Measurements from ENCODE around the gene NANOG. TPM values are rescaled to one million over a fixed set of nuclear protein-coding genes. Genes with fewer than 3 reads are reported as not detected.
"Not testable (repeated sequence)": the region's sequence is repeated elsewhere in the genome, so short reads cannot be mapped to it uniquely, and the experiment has no call there.

Gene NANOG
- total RNA-seq, 3 donors from 2014 or later (not counting 1 experiment from before 2014, with no cell fraction given), result not detected

DNA sequence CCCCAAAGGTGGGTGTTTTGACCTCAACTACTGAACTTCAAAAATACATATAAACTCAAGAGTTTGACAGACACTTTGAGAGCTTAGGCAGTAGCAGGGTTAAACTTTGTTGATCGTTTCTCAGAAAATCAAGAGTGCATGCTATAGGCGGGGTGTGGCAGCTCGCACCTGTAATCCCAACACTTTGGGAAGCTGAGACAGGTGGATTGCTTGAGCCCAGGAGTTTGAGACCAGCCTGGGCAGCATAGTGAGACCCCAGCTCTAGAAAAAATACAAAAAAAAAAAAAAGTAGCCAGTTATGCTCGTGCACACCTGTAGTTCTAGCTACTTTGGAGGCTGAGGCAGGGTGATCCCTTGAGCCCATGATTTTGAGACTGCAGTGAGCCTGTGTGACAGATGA is 12.3 kb downstream of the NANOG start:
- no peak for DNase-seq
- Histone ChIP-seq H3K9me3 (ENCODE audit: control insufficient read depth, insufficient read depth, low read length) (no peaks in the 10 kb centered on the region), H3K27ac (ENCODE audit: low read length) (no peak overlapping the region), H3K4me1 (ENCODE audit: control insufficient read depth, insufficient read depth, low read length) (no peaks in the 10 kb centered on the region), H3K27me3 (ENCODE audit: control insufficient read depth, insufficient read depth, low read length) (no peaks in the 10 kb centered on the region), H3K36me3 (ENCODE audit: control insufficient read depth, insufficient read depth, low read length) (no peaks in the 10 kb centered on the region), H3K4me3 (ENCODE audit: low read length) (no peak overlapping the region)
- no peak for ATAC-seq
- Mint-ChIP-seq H3K27ac (no peak overlapping the region), H3K9me3 (no peaks in the 10 kb centered on the region), H3K4me3 (no peak overlapping the region), H3K27me3 (ENCODE audit: low read depth in 2 of 2) (peaks cover 0 to 6% of the 10 kb centered on the region in 2 donors), H3K4me1 (no peaks in the 10 kb centered on the region), H3K36me3 (no peaks in the 10 kb centered on the region)
- TF ChIP-seq, protein P1, sequence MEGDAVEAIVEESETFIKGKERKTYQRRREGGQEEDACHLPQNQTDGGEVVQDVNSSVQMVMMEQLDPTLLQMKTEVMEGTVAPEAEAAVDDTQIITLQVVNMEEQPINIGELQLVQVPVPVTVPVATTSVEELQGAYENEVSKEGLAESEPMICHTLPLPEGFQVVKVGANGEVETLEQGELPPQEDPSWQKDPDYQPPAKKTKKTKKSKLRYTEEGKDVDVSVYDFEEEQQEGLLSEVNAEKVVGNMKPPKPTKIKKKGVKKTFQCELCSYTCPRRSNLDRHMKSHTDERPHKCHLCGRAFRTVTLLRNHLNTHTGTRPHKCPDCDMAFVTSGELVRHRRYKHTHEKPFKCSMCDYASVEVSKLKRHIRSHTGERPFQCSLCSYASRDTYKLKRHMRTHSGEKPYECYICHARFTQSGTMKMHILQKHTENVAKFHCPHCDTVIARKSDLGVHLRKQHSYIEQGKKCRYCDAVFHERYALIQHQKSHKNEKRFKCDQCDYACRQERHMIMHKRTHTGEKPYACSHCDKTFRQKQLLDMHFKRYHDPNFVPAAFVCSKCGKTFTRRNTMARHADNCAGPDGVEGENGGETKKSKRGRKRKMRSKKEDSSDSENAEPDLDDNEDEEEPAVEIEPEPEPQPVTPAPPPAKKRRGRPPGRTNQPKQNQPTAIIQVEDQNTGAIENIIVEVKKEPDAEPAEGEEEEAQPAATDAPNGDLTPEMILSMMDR (IDR thresholded peaks at IDR 0.05), result no peak
- WGBS (ENCODE audit: insufficient coverage), result 70% methylated on average over 4 of the region's 4 CpGs
- intact Hi-C loops (cut with micrococcal nuclease), result no loop called here

DNA sequence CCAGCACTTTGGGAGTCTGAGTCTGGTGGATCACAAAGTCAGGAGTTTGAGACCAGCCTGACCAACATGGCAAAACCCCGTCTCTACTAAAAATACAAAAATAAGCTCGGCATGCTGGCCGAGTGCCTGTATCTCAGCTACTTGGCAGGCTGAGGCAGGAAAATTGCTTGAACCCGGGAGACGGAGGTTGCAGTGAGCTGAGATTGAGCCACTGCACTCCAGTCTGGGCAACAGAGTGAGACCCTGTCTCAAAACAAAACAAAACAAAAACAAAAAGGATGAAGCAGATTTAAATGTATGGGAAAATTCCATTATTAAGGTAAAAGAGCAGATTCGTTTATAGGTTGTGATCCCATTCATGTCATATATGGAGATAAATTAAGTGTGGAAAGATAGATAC is 17.1 kb downstream of the NANOG start:
- 91% methylated on average over 5 of the region's 6 CpGs for WGBS (ENCODE audit: insufficient coverage)
- H3K36me3 Mint-ChIP-seq; H3K9me3 Mint-ChIP-seq; ATAC-seq; H3K9me3 ChIP-seq (ENCODE audit: control insufficient read depth, insufficient read depth, low read length); H3K27ac Mint-ChIP-seq; H3K27me3 Mint-ChIP-seq (ENCODE audit: low read depth in 2 of 2); H3K4me3 ChIP-seq (ENCODE audit: low read length); H3K36me3 ChIP-seq (ENCODE audit: control insufficient read depth, insufficient read depth, low read length); DNase-seq; H3K27me3 ChIP-seq (ENCODE audit: control insufficient read depth, insufficient read depth, low read length); H3K27ac ChIP-seq (ENCODE audit: low read length); H3K4me1 ChIP-seq (ENCODE audit: control insufficient read depth, insufficient read depth, low read length); intact Hi-C loops (cut with micrococcal nuclease); H3K4me1 Mint-ChIP-seq; H3K4me3 Mint-ChIP-seq: not testable (repeated sequence)

DNA sequence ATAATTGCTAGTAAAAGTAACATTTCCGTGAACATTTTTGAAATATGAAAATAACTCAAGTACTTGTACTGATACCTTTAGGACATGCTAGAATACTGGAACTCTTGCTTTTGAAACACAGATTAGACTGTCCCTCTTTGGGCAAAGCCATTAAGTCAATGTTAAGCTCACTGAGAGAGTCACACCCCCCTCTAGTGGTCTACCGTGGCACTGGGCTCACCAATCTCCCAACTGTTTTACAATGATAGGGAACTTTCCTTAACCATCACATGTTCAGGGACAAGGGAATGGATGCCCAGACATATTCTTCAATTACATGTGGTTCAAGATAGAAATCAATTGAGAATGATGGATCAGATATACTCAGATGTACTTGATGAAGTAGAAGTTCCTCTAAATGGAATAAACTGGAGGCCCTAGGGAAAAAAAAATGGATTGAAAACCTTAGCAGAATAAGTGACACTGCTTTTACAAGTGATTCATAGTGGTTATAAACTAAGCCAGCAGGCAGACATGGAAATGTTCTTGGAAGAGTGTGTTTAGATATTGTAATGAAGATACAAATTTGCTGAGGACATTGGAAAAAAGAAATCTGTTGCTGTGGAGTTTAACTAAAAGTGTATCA is 17.8 kb downstream of the NANOG start:
- WGBS (ENCODE audit: insufficient coverage), result 18% methylated on average over 2 of the region's 2 CpGs
- Mint-ChIP-seq H3K4me3 (no peak overlapping the region), H3K27ac (no peak overlapping the region), H3K9me3 (no peaks in the 10 kb centered on the region), H3K36me3 (no peaks in the 10 kb centered on the region), H3K27me3 (ENCODE audit: low read depth in 2 of 2) (peaks cover 0 to 3% of the 10 kb centered on the region in 2 donors), H3K4me1 (no peaks in the 10 kb centered on the region)
- Histone ChIP-seq H3K27me3 (ENCODE audit: control insufficient read depth, insufficient read depth, low read length) (no peaks in the 10 kb centered on the region), H3K4me3 (ENCODE audit: low read length) (no peak overlapping the region), H3K9me3 (ENCODE audit: control insufficient read depth, insufficient read depth, low read length) (no peaks in the 10 kb centered on the region), H3K27ac (ENCODE audit: low read length) (no peak overlapping the region), H3K36me3 (ENCODE audit: control insufficient read depth, insufficient read depth, low read length) (no peaks in the 10 kb centered on the region), H3K4me1 (ENCODE audit: control insufficient read depth, insufficient read depth, low read length) (no peaks in the 10 kb centered on the region)
- TF ChIP-seq, protein P1 (IDR thresholded peaks at IDR 0.05), result peak; percentile 92
- ATAC-seq (peak; percentile 68 to 84 (median 82)), DNase-seq (peak; percentile 45 to 75)
- intact Hi-C loops (cut with micrococcal nuclease), result loop anchor here (1.0 kb wide), 2 partner anchors 91 to 130 kb away; no protein-coding TSS in a partner anchor

DNA sequence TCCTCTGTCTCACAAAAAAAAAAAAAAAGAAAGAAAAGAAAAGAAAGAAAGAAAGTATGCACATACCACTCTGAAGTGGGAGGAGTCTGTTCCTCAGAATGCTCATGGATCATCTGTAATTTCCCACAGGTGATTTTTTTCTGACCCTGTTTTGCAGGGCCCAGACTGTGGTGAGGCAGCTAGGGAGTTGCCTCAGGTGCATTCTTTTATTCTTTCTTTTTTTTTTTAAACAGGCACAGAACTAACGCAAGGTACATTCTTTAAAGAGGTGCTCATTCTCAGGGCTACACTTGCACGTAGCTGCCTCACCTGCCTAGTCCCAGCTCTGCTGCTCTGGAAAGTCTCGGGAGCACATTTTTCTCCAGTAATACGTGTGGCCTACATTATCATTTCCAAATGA is 36.6 kb downstream of the NANOG start:
- H3K4me3 ChIP-seq (ENCODE audit: low read length); H3K27ac ChIP-seq (ENCODE audit: low read length); H3K9me3 ChIP-seq (ENCODE audit: control insufficient read depth, insufficient read depth, low read length); H3K4me1 ChIP-seq (ENCODE audit: control insufficient read depth, insufficient read depth, low read length); H3K36me3 ChIP-seq (ENCODE audit: control insufficient read depth, insufficient read depth, low read length); H3K27me3 ChIP-seq (ENCODE audit: control insufficient read depth, insufficient read depth, low read length); H3K4me1 Mint-ChIP-seq; H3K9me3 Mint-ChIP-seq; ATAC-seq; H3K27me3 Mint-ChIP-seq (ENCODE audit: low read depth in 2 of 2); DNase-seq; intact Hi-C loops (cut with micrococcal nuclease); H3K4me3 Mint-ChIP-seq; H3K27ac Mint-ChIP-seq; H3K36me3 Mint-ChIP-seq: not testable (repeated sequence)
- WGBS (ENCODE audit: insufficient coverage), result no CpG with 5 or more reads among the region's 4 CpGs

DNA sequence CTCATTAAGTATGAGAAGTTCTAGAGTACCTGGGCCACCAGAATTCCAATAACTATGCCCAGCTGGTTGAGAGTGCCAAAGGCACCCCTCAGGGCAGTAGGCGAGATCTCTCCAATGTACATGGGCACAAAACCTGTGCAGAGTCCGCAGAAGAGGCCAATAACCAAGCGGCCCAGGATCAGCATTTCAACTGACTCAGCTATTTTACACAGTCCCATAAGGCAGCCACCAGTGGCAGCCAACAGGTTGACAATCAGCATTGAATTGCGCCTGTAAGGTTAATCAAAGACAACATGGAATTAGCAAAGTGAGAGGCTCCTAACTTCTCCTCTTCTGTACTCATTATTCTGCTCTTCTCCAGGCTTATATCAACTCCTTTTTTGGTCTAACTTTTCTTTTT is 40.5 kb downstream of the NANOG start:
- H3K4me3 ChIP-seq (ENCODE audit: low read length); intact Hi-C loops (cut with micrococcal nuclease); H3K4me1 Mint-ChIP-seq; H3K27me3 Mint-ChIP-seq (ENCODE audit: low read depth in 2 of 2); H3K36me3 ChIP-seq (ENCODE audit: control insufficient read depth, insufficient read depth, low read length); ATAC-seq; H3K27ac ChIP-seq (ENCODE audit: low read length); H3K4me3 Mint-ChIP-seq; H3K27ac Mint-ChIP-seq; H3K27me3 ChIP-seq (ENCODE audit: control insufficient read depth, insufficient read depth, low read length); H3K9me3 ChIP-seq (ENCODE audit: control insufficient read depth, insufficient read depth, low read length); DNase-seq; H3K36me3 Mint-ChIP-seq; H3K9me3 Mint-ChIP-seq; H3K4me1 ChIP-seq (ENCODE audit: control insufficient read depth, insufficient read depth, low read length): not testable (repeated sequence)
- 96% methylated on average over 4 of the region's 4 CpGs for WGBS (ENCODE audit: insufficient coverage)
